Measurements from ENCODE around the gene AFAP1.
"Not testable (repeated sequence)": the region's sequence is repeated elsewhere in the genome, so short reads cannot be mapped to it uniquely, and the experiment has no call there.

AFAP1 gene

GRCh38 chr4:7945709-7946380, 6.2 kb upstream of the AFAP1 start:
- no peak for DNase-seq (ENCODE audit: low spot score)

DNA sequence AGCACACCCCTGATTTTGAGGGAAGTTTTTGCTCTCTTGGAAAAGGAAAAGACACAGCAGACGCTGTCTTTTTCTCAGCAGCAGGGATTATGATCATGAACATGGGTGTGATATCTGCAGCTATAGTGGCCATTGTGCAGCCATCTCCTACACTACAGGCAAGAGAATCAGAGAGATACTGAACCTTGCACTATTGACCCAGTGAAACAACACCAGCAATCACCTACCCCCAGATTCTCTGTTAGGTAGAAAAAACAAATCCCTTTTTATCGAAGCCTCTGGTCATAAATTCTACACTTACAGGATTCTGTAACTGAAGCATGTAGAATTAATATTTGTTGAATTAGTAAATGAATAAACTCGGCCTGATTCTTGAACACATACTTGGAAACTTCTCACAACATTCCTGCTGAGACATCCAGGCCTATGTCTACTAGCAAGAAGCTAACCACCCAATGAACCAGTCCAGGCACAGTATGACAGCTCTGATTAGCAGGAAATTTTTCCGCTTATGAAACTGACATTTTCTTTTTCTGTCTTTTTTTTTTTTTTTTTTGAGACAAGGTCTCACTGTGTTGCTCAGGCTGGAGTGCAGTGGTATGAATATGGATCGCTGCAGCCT, 5.0 kb upstream of the AFAP1 start:
- no peak for DNase-seq (ENCODE audit: low spot score)

DNA sequence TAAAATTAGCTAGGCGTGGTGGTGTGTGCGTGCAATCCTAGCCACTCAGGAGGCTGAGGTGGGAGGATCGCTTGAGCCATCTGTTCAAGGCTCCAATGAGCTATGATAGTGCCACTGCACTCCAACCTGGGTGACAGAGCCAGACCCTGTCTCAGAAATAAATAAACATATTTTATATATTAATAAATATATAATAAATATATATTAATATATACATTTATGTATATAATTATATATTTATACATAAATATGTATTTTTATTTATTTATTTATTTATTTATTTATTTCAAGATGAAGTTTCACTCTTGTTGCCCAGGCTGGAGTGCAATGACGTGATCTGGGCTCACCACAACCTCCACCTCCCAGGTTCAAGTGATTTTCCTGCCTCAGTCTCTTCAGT, 4.0 kb upstream of the AFAP1 start:
- DNase-seq (ENCODE audit: low spot score): not testable (repeated sequence)

- DNase-seq (ENCODE audit: low spot score): no peak
These were observed 3.5 kb upstream of the AFAP1 start for GRCh38 chr4:7943211-7943610.

GRCh38 chr4:7941965-7942496, 2.4 kb upstream of the AFAP1 start:
- no peak for DNase-seq (ENCODE audit: low spot score)

- no peak for DNase-seq (ENCODE audit: low spot score)
These were observed 1.7 kb upstream of the AFAP1 start for GRCh38 chr4:7941111-7941964.

GRCh38 chr4:7938609-7939376, 868 bp downstream of the AFAP1 start:
- no peak for DNase-seq (ENCODE audit: low spot score)

- no peak for DNase-seq (ENCODE audit: low spot score)
These were observed 1.4 kb downstream of the AFAP1 start for GRCh38 chr4:7938266-7938608.

DNA sequence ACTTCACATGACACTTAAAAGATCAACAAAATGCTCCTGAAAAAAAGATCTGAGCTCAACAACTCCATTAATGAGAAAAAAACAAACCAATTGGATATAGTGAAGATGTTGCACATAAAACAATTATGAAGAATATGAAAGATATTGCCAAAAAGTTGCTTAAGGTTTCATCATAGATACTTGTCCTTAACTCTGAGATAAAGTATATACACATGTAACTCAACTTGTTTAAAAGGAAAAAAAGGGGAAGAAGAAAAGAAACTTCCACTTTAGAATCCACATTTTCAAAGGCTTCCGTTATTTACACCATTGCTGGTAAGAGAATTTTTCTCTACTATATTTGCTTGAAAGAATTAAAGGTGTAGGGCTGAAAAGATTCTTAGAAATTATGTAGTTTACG, 2.7 kb downstream of the AFAP1 start:
- DNase-seq (ENCODE audit: low spot score): no peak

- no peak for DNase-seq (ENCODE audit: low spot score)
These were observed 5.8 kb downstream of the AFAP1 start for GRCh38 chr4:7933651-7934510.

DNA sequence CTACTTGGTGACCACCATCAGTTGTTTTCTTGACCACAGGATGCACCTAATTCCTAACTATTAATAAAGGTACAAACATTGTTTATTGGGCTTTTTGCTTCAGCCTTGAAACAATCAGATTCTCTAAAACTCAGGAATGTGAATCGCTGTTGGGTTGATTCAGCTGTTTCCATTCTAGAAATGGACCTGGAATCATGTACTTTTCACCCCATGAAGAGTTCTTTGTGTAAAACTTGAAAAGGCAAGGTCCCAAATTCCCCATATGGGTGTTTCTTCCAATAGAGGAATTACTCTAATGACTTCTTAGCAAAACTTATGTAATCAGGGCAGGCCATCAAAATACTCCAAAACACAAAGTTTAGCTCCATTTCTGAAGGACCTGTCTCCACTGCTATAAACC, 7.4 kb downstream of the AFAP1 start:
- DNase-seq (ENCODE audit: low spot score): no peak

DNA sequence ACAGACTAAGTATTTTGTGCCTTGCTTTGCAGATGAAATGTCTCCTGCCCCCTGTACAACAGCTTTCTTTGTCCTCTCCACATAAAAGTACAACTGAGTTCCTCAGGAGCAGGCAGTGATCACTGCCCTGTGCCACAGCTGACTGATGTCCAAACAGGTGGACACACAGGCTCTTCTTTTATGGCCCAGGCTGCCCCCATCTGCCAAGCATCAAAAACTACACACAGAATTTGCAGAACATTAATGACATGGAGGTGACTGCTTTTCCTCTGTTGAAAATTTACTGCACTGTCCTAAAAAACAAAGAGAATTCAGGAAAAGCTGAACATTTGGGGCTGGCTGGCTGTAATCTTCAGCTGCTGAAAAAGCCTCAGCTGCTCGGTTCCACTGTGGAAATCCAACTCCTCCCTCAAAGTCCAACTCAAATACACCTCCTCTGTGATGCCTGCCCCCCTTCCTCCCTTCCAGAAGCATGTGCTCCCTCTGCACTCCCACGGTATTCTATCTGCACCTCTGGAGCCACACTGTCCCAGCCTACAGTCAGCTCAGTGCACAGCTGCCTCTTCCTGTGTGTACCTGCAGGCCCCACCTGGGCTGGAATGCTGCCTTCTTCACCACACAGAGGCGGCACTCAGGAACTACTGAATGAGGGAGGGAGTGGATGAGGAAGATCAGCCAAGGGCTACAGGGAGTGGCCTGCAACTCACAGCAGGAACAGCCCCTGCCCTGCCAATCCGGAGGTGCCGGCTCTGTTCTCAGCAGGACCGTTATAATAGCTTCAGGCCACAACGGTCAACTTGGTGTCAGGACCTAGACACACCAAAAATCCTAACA, 10.3 kb downstream of the AFAP1 start:
- DNase-seq (ENCODE audit: low spot score): no peak

DNA sequence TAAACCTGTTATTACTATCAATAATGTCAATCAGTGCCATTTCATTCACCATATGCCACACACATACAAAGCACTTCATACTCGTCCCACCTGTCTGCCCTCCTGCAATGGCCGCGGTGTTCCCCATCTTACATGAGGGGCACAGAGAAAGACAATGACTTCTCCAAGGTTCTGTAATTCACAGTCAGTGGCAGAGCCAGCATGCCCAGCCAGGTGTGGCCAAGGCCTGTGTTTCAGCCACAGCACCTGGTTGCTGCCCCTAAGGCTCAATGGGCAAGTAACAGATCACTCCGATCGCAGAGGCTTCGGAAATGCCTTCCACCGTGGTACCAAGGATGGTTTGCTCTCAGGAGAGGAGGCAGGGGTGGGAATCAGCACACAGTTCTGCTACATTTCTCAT, 10.9 kb downstream of the AFAP1 start:
- no peak for DNase-seq (ENCODE audit: low spot score)

DNA sequence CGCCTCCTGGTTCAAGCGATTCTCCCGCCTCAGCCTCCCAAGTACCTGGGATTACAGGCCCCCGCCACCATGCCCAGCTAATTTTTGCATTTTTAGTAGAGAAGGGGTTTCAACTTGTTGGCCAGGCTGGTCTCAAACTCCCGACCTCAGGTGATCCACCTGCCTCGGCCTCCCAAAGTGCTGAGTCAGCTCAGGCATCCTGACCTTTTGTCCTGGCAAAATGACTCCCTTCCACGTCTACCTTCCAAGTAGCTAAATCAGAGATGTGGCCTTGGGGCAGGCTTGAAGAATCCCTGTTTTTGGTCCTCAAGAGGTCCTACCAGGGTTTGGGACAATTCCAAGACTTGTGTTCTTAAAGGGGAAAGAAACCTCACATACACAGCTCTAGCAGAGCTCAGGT, 12.8 kb downstream of the AFAP1 start:
- no peak for DNase-seq (ENCODE audit: low spot score)

GRCh38 chr4:7924570-7924969, 15.1 kb downstream of the AFAP1 start:
- no peak for DNase-seq (ENCODE audit: low spot score)

DNA sequence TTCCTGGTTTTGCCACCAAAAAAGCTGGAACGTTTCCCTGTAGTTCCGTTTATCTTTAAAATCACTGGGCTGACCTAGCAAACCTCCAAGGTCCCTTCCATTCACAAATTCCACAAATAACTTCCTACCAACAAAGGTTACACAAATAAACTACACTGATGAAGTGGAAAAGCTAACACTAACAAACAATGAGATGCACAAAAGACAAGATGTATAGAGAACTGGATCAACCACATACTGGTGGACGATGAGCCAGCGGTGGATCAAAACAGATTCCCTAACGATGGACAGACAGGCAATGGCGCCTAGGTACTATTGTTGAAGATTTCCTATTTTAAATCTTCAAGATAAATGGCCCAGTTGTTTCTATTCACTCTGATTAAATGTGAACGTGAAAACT, 15.5 kb downstream of the AFAP1 start:
- DNase-seq (ENCODE audit: low spot score): no peak

DNA sequence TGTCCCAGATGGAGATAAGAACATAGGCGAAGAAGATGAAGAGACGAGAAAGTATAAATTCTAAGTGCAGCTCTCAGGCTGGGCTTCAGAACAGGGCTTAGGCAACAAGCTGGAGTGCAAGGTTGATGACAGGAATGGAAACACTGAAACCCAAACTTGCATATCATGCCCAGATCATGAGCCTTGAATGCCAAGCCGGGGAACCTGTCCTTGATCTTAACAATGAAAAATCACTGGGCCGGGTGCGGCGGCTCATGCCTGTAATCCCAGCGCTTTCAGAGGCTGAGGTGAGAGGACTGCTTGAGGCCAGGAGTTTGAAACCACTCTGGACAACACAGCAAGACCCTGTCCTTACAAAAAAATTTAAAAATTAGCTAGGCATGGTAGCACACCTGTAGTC, 17.2 kb downstream of the AFAP1 start:
- DNase-seq (ENCODE audit: low spot score): no peak

GRCh38 chr4:7918981-7919380, 20.7 kb downstream of the AFAP1 start:
- DNase-seq (ENCODE audit: low spot score): no peak

DNA sequence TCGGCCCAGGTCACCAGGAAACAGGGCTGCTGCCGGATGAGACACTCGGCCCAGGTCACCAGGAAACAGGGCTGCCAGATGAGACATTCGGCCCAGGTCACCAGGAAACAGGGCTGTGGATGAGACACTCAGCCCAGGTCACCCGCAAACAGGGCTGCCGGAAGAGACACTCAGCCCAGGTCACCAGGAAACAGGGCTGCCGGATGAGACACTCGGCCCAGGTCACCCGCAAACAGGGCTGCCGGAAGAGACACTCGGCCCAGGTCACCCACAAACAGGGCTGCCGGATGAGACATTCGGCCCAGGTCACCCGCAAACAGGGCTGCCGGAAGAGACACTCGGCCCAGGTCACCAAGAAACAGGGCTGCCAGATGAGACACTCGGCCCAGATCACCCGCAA, 21.5 kb downstream of the AFAP1 start:
- DNase-seq (ENCODE audit: low spot score): not testable (repeated sequence)

DNA sequence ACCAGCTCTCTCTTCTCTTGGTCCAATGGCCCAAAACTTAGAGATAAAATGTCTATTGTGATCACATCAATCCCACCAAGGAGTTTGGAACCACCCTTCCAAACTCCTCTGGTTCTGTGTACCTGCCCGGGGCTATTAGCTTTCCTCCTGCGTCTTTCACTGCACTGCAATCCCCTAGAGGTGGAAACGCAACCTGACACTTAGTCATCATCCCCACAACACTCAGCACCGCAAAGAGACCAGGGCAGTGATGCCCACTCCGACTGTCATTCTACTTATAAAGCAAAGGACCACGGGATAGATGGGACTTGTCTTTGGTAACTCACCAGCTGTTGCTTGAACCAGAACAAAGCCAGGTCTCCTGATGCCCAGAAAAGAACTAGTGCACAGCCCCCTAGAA, 22.0 kb downstream of the AFAP1 start:
- DNase-seq (ENCODE audit: low spot score): no peak

DNA sequence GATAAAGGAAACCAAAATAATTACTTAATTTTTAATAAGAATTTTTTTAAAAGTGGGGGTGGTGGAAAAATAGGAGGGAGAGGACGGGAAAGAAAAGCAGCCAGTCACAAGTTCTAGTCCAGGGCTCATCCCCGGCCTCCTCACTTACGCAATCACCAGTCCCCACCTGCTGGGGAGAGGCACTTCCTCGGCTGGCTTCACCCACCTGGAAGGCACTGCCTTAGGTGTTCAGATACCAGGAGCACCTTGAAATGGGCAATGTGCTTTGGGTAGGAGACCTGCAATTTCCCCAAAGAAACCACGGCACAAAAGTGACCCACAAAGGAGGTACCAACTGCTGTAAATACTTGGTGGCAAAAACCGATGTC, 23.8 kb downstream of the AFAP1 start:
- no peak for DNase-seq (ENCODE audit: low spot score)

All from RKO (cell line).